Bronchial epithelial cell (primary cell): ENCODE data around the gene CEACAM7. TPM values are rescaled to one million over a fixed set of nuclear protein-coding genes. Genes with fewer than 3 reads are reported as not detected.
A peak's percentile ranks its signal among the peaks of the same experiment; 100 is the strongest.

Experiments
- DNase-seq: peaks from one replicate; pipeline ENCODE4 v3.0.0-alpha.2; 2010; ENCODE audit warnings: low read depth
- FAIRE-seq: peaks from 2 replicates; lab custom pipeline; 2011; peaks lifted over from hg19 to GRCh38; lab: Jason Lieb, UNC
- H3K27me3 ChIP-seq: 2 replicates; pipeline ENCODE4 v1.5.1; 2011; ENCODE audit warnings: low read length; ENCODE audit not compliant: control insufficient read depth, insufficient read depth
- H3K36me3 ChIP-seq: 2 replicates; pipeline ENCODE4 v1.5.1; 2011; ENCODE audit warnings: low read length; ENCODE audit not compliant: control insufficient read depth, insufficient read depth
- H3K4me3 ChIP-seq: 2 replicates; pipeline ENCODE4 v1.5.1; 2011; ENCODE audit warnings: mild to moderate bottlenecking, low read depth, low read length, control low read depth
- CTCF ChIP-seq: IDR thresholded peaks from 2 replicates; pipeline ENCODE4 v1.5.1; 2011; ENCODE audit warnings: mild to moderate bottlenecking, moderate library complexity, low read length, control low read depth, inconsistent platforms; ENCODE audit not compliant: insufficient read depth, severe bottlenecking
- total RNA-seq: library from RNA; depleted of rRNA; stranded (reverse); fragments of >200 nt; gene quantifications from 2 replicates; pipeline ENCODE4 v1.2.1, GENCODE V29; 2014

CEACAM7 gene
- total RNA-seq, 1 donor from 2014 or later = 0.79 TPM

GRCh38 chr19:41708481-41708880 lies 20.4 kb upstream of the CEACAM7 start, which contains the start of gene CEACAM5:
Gene CEACAM5, plus strand, starts transcription at chr19:41708626. Its CDS starts 106 bp downstream, at chr19:41708732.
- no peak within 1 kb of the TSS for H3K4me3 ChIP-seq
- no peaks in the 10 kb centered on the region for H3K36me3 ChIP-seq
- DNase-seq (no peak), FAIRE-seq (no peak)
- no peak for TF ChIP-seq CTCF
- H3K27me3 ChIP-seq = no peaks in the 10 kb centered on the region

- TF ChIP-seq CTCF = no peak
- no peak for DNase-seq
- no peak overlapping the region for H3K4me3 ChIP-seq
- no peaks in the 10 kb centered on the region for H3K27me3 ChIP-seq
- FAIRE-seq = no peak
- no peaks in the 10 kb centered on the region for H3K36me3 ChIP-seq
Measured at GRCh38 chr19:41707871-41708371, 19.9 kb upstream of the CEACAM7 start.

GRCh38 chr19:41707502-41707812 lies 19.4 kb upstream of the CEACAM7 start:
- FAIRE-seq (peak; percentile 52), DNase-seq (no peak)
- TF ChIP-seq CTCF = no peak
- Histone ChIP-seq H3K36me3 (no peaks in the 10 kb centered on the region), H3K27me3 (no peaks in the 10 kb centered on the region), H3K4me3 (no peak overlapping the region)

GRCh38 chr19:41706741-41707501 lies 18.9 kb upstream of the CEACAM7 start:
- DNase-seq = peak; percentile 38
- Histone ChIP-seq H3K27me3 (no peaks in the 10 kb centered on the region), H3K36me3 (no peaks in the 10 kb centered on the region), H3K4me3 (peak overlapping the region; percentile 10)
- peak; percentile 90 for TF ChIP-seq CTCF
- FAIRE-seq = no peak

- no peak overlapping the region for H3K4me3 ChIP-seq
- no peak for FAIRE-seq
- DNase-seq = peak; percentile 15
- H3K36me3 ChIP-seq = no peaks in the 10 kb centered on the region
- no peaks in the 10 kb centered on the region for H3K27me3 ChIP-seq
- no peak for TF ChIP-seq CTCF
Measured at GRCh38 chr19:41705393-41706174, 17.5 kb upstream of the CEACAM7 start.
